ENCODE results near the gene APC. TPM values are rescaled to one million over a fixed set of nuclear protein-coding genes. Genes with fewer than 3 reads are reported as not detected.

Gene APC
- 74.2 and 83.9 TPM in 2 replicates for total RNA-seq

DNA sequence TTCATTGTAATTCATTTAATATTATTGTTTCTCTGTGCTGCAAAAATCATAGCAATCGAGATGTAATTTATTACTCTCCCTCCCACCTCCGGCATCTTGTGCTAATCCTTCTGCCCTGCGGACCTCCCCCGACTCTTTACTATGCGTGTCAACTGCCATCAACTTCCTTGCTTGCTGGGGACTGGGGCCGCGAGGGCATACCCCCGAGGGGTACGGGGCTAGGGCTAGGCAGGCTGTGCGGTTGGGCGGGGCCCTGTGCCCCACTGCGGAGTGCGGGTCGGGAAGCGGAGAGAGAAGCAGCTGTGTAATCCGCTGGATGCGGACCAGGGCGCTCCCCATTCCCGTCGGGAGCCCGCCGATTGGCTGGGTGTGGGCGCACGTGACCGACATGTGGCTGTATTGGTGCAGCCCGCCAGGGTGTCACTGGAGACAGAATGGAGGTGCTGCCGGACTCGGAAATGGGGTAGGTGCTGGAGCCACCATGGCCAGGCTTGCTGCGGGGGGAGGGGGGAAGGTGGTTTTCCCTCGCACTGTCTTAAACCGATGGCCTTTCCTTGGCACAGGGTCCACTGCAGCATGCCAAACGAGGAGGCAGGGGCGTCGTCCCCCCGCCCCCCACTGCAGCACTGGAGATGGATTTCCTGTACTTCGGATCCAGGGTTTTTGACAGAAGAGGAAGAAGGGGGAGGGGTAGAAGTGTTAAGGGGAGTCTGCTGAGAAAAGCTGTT is at the start of gene APC:
APC (plus strand) TSS at position 423 of the 728 bp plus-strand sequence. CDS start 17,006 bp downstream, outside the sequence.

DNA sequence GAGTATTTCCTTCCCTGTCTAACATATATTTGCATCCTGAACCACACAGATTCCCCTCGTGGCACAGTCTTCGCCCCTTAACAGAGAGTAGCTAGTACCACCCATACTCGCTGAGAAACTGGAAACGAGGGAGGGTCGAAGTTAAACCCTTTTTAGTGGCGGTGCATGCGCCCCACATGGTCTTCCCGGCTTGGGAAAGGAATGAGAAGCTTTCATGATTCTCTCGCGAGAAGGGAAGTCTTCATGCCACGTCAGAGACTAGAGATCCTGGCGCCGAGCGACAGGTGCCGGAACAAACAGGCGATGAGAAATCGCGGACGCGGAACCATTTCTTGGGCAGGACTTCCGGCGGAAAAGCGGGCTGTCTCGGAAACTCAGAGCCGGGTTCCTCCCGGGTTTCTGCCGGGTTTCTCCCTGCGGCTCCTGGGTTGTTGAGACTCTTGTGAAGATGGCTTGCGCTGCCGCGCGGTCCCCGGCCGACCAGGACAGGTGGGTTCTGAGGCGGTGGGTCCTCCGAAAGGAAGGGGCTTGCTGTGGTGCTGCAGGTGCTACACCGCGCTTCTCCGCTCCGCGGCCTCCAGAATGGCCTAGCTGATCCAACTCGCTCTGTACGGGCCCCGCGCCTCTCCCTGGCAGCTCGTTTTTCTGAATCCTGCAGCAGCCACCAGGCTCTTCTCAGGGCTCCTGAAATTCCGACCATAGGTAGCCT is 123.4 kb downstream of the APC start, which contains the start of gene SRP19:
SRP19 (plus strand) TSS at position 359 of the 709 bp plus-strand sequence; CDS start at position 449, 90 bp downstream.

Other genes with a start within 250 kb of the APC start
- 39.0 and 39.9 TPM in 2 replicates for gene SRP19, start 123.4 kb downstream of the APC start, total RNA-seq
- gene REEP5, start 184.3 kb downstream of the APC start, total RNA-seq, result 63.2 and 74.2 TPM in 2 replicates
- gene DCP2, start 238.9 kb downstream of the APC start, total RNA-seq, result 27.4 and 30.3 TPM in 2 replicates